Mesodermal cell (in vitro differentiated cells): ENCODE data around the gene GPATCH2L. TPM values are rescaled to one million over a fixed set of nuclear protein-coding genes. Genes with fewer than 3 reads are reported as not detected.

Experiments
- H3K27ac ChIP-seq: 2 replicates; pipeline ENCODE4 v1.7.0; 2013; ENCODE audit warnings: mild to moderate bottlenecking, low read depth, low read length, moderate library complexity; ENCODE audit not compliant: severe bottlenecking
- H3K36me3 ChIP-seq: 2 replicates; pipeline ENCODE4 v1.7.1; 2013; ENCODE audit warnings: mild to moderate bottlenecking, low read length, moderate library complexity; ENCODE audit not compliant: control insufficient read depth, insufficient read depth
- H3K4me1 ChIP-seq: one replicate; pipeline ENCODE4 v1.7.1; 2013; ENCODE audit warnings: mild to moderate bottlenecking, low read length; ENCODE audit not compliant: insufficient read depth, control insufficient read depth, poor library complexity, severe bottlenecking
- H3K4me3 ChIP-seq: 2 replicates; pipeline ENCODE4 v1.7.0; 2013; ENCODE audit warnings: low read length, control low read depth, mild to moderate bottlenecking; ENCODE audit not compliant: insufficient read depth, poor library complexity, severe bottlenecking; ENCODE audit errors: extremely low read depth
- H3K9me3 ChIP-seq: 2 replicates; pipeline ENCODE4 v1.7.1; 2013; ENCODE audit warnings: mild to moderate bottlenecking, low read length, moderate library complexity; ENCODE audit not compliant: control insufficient read depth
- WGBS, 2 experiments: methylation state at CpG; one replicate each; pipeline ENCODE4 v1.1.5; 2013; ENCODE audit warnings: missing lambda C conversion rate in 2 of 2; ENCODE audit not compliant: insufficient coverage in 2 of 2; 5-methylcytosine and 5-hydroxymethylcytosine counted together
- polyA plus RNA-seq, 2 experiments: library from polyadenylated mRNA; stranded (reverse); fragments of 50-300 nt; gene quantifications; one replicate each; pipeline ENCODE4 v1.2.3, GENCODE V29; 2013

GPATCH2L gene
- polyA plus RNA-seq (2013, experiment 1 of 2), result 37.1 TPM
- polyA plus RNA-seq (2013, experiment 2 of 2), result 25.5 TPM

GRCh38 chr14:76151398-76152332 is at the start of gene GPATCH2L:
Gene GPATCH2L, plus strand, starts transcription at chr14:76151922. Its CDS starts 2,442 bp downstream, at chr14:76154364.
- peaks cover 15% of the 10 kb centered on the region for H3K4me1 ChIP-seq
- H3K4me3 ChIP-seq, result peak within 1 kb of the TSS; percentile 80
- WGBS, 2 experiments, result 5 to 9% methylated on average over 13 to 23 of the region's 43 CpGs
- peaks cover 24% of the 10 kb centered on the region for H3K36me3 ChIP-seq
- peak within 1 kb of the TSS; percentile 92 for H3K27ac ChIP-seq
- H3K9me3 ChIP-seq, result no peaks in the 10 kb centered on the region

GRCh38 chr14:76104802-76105355 is 46.8 kb upstream of the GPATCH2L start:
- H3K4me1 ChIP-seq, result no peaks in the 10 kb centered on the region
- H3K4me3 ChIP-seq, result no peak overlapping the region
- H3K9me3 ChIP-seq, result no peaks in the 10 kb centered on the region
- no peaks in the 10 kb centered on the region for H3K36me3 ChIP-seq
- H3K27ac ChIP-seq, result no peak overlapping the region
- 89 to 93% methylated on average over 5 to 6 of the region's 8 CpGs for WGBS, 2 experiments

GRCh38 chr14:76106188-76106587 is 45.5 kb upstream of the GPATCH2L start:
- H3K27ac ChIP-seq, result no peak overlapping the region
- no peak overlapping the region for H3K4me3 ChIP-seq
- H3K36me3 ChIP-seq, result no peaks in the 10 kb centered on the region
- no peaks in the 10 kb centered on the region for H3K9me3 ChIP-seq
- 69 to 86% methylated on average over 1 to 2 of the region's 2 CpGs for WGBS, 2 experiments
- H3K4me1 ChIP-seq, result no peaks in the 10 kb centered on the region

- no peak overlapping the region for H3K4me3 ChIP-seq
- H3K27ac ChIP-seq, result no peak overlapping the region
- H3K9me3 ChIP-seq, result no peaks in the 10 kb centered on the region
- peaks cover 7% of the 10 kb centered on the region for H3K4me1 ChIP-seq
- WGBS, 2 experiments, result 94 to 95% methylated on average over 13 to 14 of the region's 14 CpGs
- no peaks in the 10 kb centered on the region for H3K36me3 ChIP-seq
These were observed 42.4 kb upstream of the GPATCH2L start for GRCh38 chr14:76109087-76109880.

GRCh38 chr14:76112889-76113624 is 38.7 kb upstream of the GPATCH2L start:
- 71 to 78% methylated on average over 18 to 20 of the region's 22 CpGs for WGBS, 2 experiments
- Histone ChIP-seq H3K4me1 (peaks cover 7% of the 10 kb centered on the region), H3K9me3 (no peaks in the 10 kb centered on the region), H3K4me3 (no peak overlapping the region), H3K36me3 (no peaks in the 10 kb centered on the region), H3K27ac (no peak overlapping the region)

GRCh38 chr14:76113691-76114090 is 38.0 kb upstream of the GPATCH2L start:
- Histone ChIP-seq H3K27ac (no peak overlapping the region), H3K4me3 (no peak overlapping the region), H3K9me3 (no peaks in the 10 kb centered on the region), H3K4me1 (peaks cover 7% of the 10 kb centered on the region), H3K36me3 (no peaks in the 10 kb centered on the region)
- 47 to 57% methylated on average over 7 to 8 of the region's 8 CpGs for WGBS, 2 experiments

GRCh38 chr14:76115010-76115422 is 36.7 kb upstream of the GPATCH2L start:
- no peak overlapping the region for H3K27ac ChIP-seq
- no peaks in the 10 kb centered on the region for H3K36me3 ChIP-seq
- peaks cover 7% of the 10 kb centered on the region for H3K4me1 ChIP-seq
- WGBS, 2 experiments, result 86% methylated on average over 1 of the region's 2 CpGs; no CpG with 5 or more reads in 1 of the 2 experiments
- no peak overlapping the region for H3K4me3 ChIP-seq
- no peaks in the 10 kb centered on the region for H3K9me3 ChIP-seq

GRCh38 chr14:76117789-76118484 is 33.8 kb upstream of the GPATCH2L start:
- 67 to 68% methylated on average over 8 to 9 of the region's 16 CpGs for WGBS, 2 experiments

GRCh38 chr14:76118594-76118993 is 33.1 kb upstream of the GPATCH2L start:
- Histone ChIP-seq H3K36me3 (no peaks in the 10 kb centered on the region), H3K4me1 (peaks cover 2% of the 10 kb centered on the region), H3K27ac (no peak overlapping the region), H3K4me3 (no peak overlapping the region), H3K9me3 (no peaks in the 10 kb centered on the region)
- whole genome bisulfite sequencing, 2 experiments, result 74 to 85% methylated on average over 3 of the region's 4 CpGs

More at GRCh38 chr14:76117789-76118484, 33.8 kb upstream of the GPATCH2L start:
- Histone ChIP-seq H3K4me1 (peaks cover 7% of the 10 kb centered on the region), H3K36me3 (no peaks in the 10 kb centered on the region), H3K4me3 (no peak overlapping the region), H3K9me3 (no peaks in the 10 kb centered on the region), H3K27ac (no peak overlapping the region)
